ENCODE measurements around the gene LYPD6B.

Gene LYPD6B

DNA sequence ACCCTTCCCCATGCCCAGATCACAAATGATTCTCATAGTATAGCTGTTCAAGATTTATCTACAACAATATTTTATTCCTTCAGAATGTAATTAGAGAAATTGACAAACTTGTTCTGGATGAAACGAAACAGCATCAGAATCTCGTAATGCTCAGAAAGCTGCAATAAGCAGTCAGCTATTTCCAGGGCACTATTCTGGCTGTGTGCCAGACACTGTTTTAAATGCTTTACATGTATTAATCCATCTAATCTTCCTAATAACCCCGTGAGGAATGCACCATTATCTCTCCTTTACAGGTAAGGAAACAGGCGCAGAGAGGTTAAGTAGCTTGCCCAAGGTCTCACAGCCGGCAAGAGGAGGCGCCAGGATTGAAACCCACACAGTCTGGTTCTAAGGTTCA, 10.1 kb upstream of the LYPD6B start:
- TF ChIP-seq CTCF (IDR thresholded peaks at IDR 0.05; ENCODE audit: insufficient read depth, low read length, poor library complexity, severe bottlenecking) (no peak), EZH2phosphoT487 (conservative IDR thresholded peaks at IDR 0.05; ENCODE audit: low read length) (no peak)
- Histone ChIP-seq H3K4me2 (ENCODE audit: low read depth, low read length, poor library complexity, severe bottlenecking) (no peak overlapping the region), H3K27ac (ENCODE audit: low read depth, low read length) (no peak overlapping the region), H4K20me1 (ENCODE audit: low read depth, low read length) (no peaks in the 10 kb centered on the region), H3K36me3 (ENCODE audit: low read length) (no peaks in the 10 kb centered on the region), H3K4me3 (ENCODE audit: insufficient read depth, low read length, poor library complexity, severe bottlenecking) (no peak overlapping the region), H3K9me2 (replicated peaks; ENCODE audit: insufficient read depth, low read length) (no peaks in the 10 kb centered on the region), H2AFZ (ENCODE audit: low read depth, low read length, severe bottlenecking) (no peak overlapping the region), H3K9ac (ENCODE audit: low read length) (no peak overlapping the region), H3K9me3 (ENCODE audit: insufficient read depth, low read length) (no peaks in the 10 kb centered on the region), H3K79me2 (ENCODE audit: insufficient read depth, low read length) (no peaks in the 10 kb centered on the region), H3K27me3 (ENCODE audit: low read length) (no peaks in the 10 kb centered on the region), H3F3A (ENCODE audit: insufficient read depth) (peaks cover 11% of the 10 kb centered on the region; the same call in 1 of the 2 replicates)

- no peaks in the 10 kb centered on the region for H4K20me1 ChIP-seq (ENCODE audit: low read depth, low read length)
- peaks cover 6% of the 10 kb centered on the region; the same call in 1 of the 2 replicates for H3F3A ChIP-seq (ENCODE audit: insufficient read depth)
- H3K9ac ChIP-seq (ENCODE audit: low read length), result no peak overlapping the region
- no peak overlapping the region for H2AFZ ChIP-seq (ENCODE audit: low read depth, low read length, severe bottlenecking)
- no peak overlapping the region for H3K4me3 ChIP-seq (ENCODE audit: insufficient read depth, low read length, poor library complexity, severe bottlenecking)
- H3K27ac ChIP-seq (ENCODE audit: low read depth, low read length), result no peak overlapping the region
- no peaks in the 10 kb centered on the region for H3K36me3 ChIP-seq (ENCODE audit: low read length)
- no peak for TF ChIP-seq EZH2phosphoT487 (conservative IDR thresholded peaks at IDR 0.05; ENCODE audit: low read length)
- TF ChIP-seq CTCF (IDR thresholded peaks at IDR 0.05; ENCODE audit: insufficient read depth, low read length, poor library complexity, severe bottlenecking), result no peak
- no peak overlapping the region for H3K4me2 ChIP-seq (ENCODE audit: low read depth, low read length, poor library complexity, severe bottlenecking)
- H3K27me3 ChIP-seq (ENCODE audit: low read length), result no peaks in the 10 kb centered on the region
- H3K9me3 ChIP-seq (ENCODE audit: insufficient read depth, low read length), result no peaks in the 10 kb centered on the region
- no peaks in the 10 kb centered on the region for H3K79me2 ChIP-seq (ENCODE audit: insufficient read depth, low read length)
- no peaks in the 10 kb centered on the region for H3K9me2 ChIP-seq (replicated peaks; ENCODE audit: insufficient read depth, low read length)
These were observed 9.6 kb upstream of the LYPD6B start for GRCh38 chr2:149028891-149029290.

GRCh38 chr2:149029307-149029965, 9.1 kb upstream of the LYPD6B start:
- Histone ChIP-seq H3K27ac (ENCODE audit: low read depth, low read length) (no peak overlapping the region), H3K9me2 (replicated peaks; ENCODE audit: insufficient read depth, low read length) (no peaks in the 10 kb centered on the region), H3K27me3 (ENCODE audit: low read length) (no peaks in the 10 kb centered on the region), H3K4me2 (ENCODE audit: low read depth, low read length, poor library complexity, severe bottlenecking) (no peak overlapping the region), H3K9me3 (ENCODE audit: insufficient read depth, low read length) (no peaks in the 10 kb centered on the region), H3K9ac (ENCODE audit: low read length) (no peak overlapping the region), H3K4me3 (ENCODE audit: insufficient read depth, low read length, poor library complexity, severe bottlenecking) (no peak overlapping the region), H3K36me3 (ENCODE audit: low read length) (no peaks in the 10 kb centered on the region), H2AFZ (ENCODE audit: low read depth, low read length, severe bottlenecking) (no peak overlapping the region), H3F3A (ENCODE audit: insufficient read depth) (peaks cover 4% of the 10 kb centered on the region; the same call in 1 of the 2 replicates), H4K20me1 (ENCODE audit: low read depth, low read length) (no peaks in the 10 kb centered on the region), H3K79me2 (ENCODE audit: insufficient read depth, low read length) (no peaks in the 10 kb centered on the region)
- TF ChIP-seq CTCF (IDR thresholded peaks at IDR 0.05; ENCODE audit: insufficient read depth, low read length, poor library complexity, severe bottlenecking), result no peak
- no peak for TF ChIP-seq EZH2phosphoT487 (conservative IDR thresholded peaks at IDR 0.05; ENCODE audit: low read length)
